ENCODE data around the gene CSK. TPM values are rescaled to one million over a fixed set of nuclear protein-coding genes. Genes with fewer than 3 reads are reported as not detected.
A peak's percentile ranks its signal among the peaks of the same experiment; 100 is the strongest.

Gene CSK
- total RNA-seq, 1 donor from 2014 or later = 557 TPM

DNA sequence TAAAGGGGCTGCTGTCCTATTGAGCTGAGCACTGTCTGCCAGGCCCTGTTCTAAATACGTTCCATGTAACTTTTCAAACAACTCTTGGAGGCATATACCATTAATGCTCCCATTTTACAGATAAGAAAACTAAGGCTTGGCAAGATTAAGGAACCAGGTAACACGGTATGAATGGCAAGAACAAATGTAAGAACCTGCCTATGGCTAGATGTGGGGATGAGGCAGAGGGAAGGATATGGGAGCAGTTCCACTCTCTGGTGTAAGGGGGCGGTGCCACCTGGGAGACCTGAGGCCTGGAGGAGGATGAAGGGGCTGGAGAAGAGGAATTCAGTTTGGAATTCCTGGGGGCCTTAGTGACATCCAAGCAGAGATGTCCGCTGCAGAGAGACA lies 27.0 kb downstream of the CSK start:
- Mint-ChIP-seq H3K36me3 (ENCODE audit: low read depth) (peaks cover 13% of the 10 kb centered on the region), H3K27ac (peak overlapping the region; percentile 73), H3K27me3 (no peaks in the 10 kb centered on the region), H3K4me1 (peaks cover 29% of the 10 kb centered on the region), H3K9me3 (no peaks in the 10 kb centered on the region), H3K4me3 (no peak overlapping the region)
- ATAC-seq (ENCODE audit: low read depth) = peak; percentile 11
- no peak for DNase-seq
- intact Hi-C loops (cut with micrococcal nuclease) = no loop called here
- TF ChIP-seq, protein P1, sequence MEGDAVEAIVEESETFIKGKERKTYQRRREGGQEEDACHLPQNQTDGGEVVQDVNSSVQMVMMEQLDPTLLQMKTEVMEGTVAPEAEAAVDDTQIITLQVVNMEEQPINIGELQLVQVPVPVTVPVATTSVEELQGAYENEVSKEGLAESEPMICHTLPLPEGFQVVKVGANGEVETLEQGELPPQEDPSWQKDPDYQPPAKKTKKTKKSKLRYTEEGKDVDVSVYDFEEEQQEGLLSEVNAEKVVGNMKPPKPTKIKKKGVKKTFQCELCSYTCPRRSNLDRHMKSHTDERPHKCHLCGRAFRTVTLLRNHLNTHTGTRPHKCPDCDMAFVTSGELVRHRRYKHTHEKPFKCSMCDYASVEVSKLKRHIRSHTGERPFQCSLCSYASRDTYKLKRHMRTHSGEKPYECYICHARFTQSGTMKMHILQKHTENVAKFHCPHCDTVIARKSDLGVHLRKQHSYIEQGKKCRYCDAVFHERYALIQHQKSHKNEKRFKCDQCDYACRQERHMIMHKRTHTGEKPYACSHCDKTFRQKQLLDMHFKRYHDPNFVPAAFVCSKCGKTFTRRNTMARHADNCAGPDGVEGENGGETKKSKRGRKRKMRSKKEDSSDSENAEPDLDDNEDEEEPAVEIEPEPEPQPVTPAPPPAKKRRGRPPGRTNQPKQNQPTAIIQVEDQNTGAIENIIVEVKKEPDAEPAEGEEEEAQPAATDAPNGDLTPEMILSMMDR (IDR thresholded peaks at IDR 0.05) = no peak
- ChIA-PET POLR2A (interaction anchor here (32.5 kb wide), 1 partner anchor 29 kb away, joined by 2569 read pairs; the partner anchor contains the start of gene CSK), CTCF (interaction anchor here (0.6 to 26.2 kb wide), 2 partner anchors 9 to 32 kb away, joined by 3 to 1146 read pairs; partner anchors contain the start of gene CSK)

DNA sequence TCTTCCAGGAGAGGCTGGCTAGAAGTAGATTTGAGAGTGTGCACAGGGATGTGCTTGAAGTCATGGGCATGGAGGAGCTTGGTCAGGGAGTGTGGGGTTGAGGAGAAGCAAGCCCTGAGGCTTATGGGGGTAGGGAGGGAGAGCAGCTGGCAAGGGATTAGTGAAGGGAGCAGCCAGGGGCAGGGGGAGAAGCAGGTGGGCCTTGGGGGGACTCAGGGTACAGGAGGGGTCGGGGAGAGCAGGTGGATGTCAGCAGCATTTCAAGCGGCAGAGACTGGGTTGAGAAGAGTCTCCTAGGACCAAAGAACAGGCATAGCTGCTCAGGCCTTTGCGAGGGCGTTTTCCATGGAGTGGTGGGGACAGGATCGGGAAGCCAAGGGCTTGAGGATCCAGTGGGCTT lies 27.4 kb downstream of the CSK start:
- Mint-ChIP-seq H3K4me3 (no peak overlapping the region), H3K36me3 (ENCODE audit: low read depth) (peaks cover 8% of the 10 kb centered on the region), H3K9me3 (no peaks in the 10 kb centered on the region), H3K27ac (peak overlapping the region; percentile 73), H3K27me3 (no peaks in the 10 kb centered on the region), H3K4me1 (peaks cover 29% of the 10 kb centered on the region)
- intact Hi-C loops (cut with micrococcal nuclease) = no loop called here
- TF ChIP-seq, protein P1 (IDR thresholded peaks at IDR 0.05) = no peak
- peak; percentile 6 for ATAC-seq (ENCODE audit: low read depth)
- ChIA-PET POLR2A (interaction anchor here (0.5 to 32.5 kb wide), 4 partner anchors 30 to 568 kb away, joined by 3 to 2569 read pairs (median 4); partner anchors contain the start of gene CSK), CTCF (interaction anchor here (0.6 to 26.2 kb wide), 2 partner anchors 9 to 33 kb away, joined by 3 to 1146 read pairs; partner anchors contain the start of gene CSK)
- no peak for DNase-seq

DNA sequence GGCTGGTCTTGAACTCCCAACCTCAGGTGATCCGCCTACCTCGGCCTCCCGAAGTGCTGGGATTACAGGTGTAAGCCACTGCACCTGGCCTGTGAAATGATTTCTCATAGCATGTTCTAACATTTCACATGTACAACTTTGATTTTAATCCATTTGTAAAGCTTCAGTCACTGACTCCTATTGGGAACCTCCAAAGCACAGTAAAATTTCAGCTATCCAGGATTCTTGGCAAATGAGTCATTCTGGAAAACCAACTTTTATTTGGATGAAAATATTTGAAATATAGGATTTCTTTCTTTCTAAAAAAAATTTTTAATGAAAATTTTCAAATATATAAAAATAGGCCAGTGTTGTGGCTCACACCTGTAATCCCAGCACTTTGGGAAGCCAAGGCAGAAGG lies 28.1 kb downstream of the CSK start:
- ChIA-PET CTCF (interaction anchor here (1.5 to 26.2 kb wide), 2 partner anchors 11 to 33 kb away, joined by 5 to 1146 read pairs; partner anchors contain the start of gene CSK), POLR2A (interaction anchor here (0.6 to 0.8 kb wide), 5 partner anchors 13 to 60 kb away, joined by 3 to 6 read pairs (median 6); no protein-coding TSS in a partner anchor)
- H3K27me3 Mint-ChIP-seq = no peaks in the 10 kb centered on the region
- peaks cover 3% of the 10 kb centered on the region for H3K36me3 Mint-ChIP-seq (ENCODE audit: low read depth)
- H3K9me3 Mint-ChIP-seq = no peaks in the 10 kb centered on the region
- no peak overlapping the region for H3K4me3 Mint-ChIP-seq
- DNase-seq (no peak), ATAC-seq (ENCODE audit: low read depth) (no peak)
- intact Hi-C loops (cut with micrococcal nuclease) = no loop called here
- H3K4me1 Mint-ChIP-seq = peaks cover 26% of the 10 kb centered on the region
- no peak overlapping the region for H3K27ac Mint-ChIP-seq
- TF ChIP-seq, protein P1 (IDR thresholded peaks at IDR 0.05) = no peak

DNA sequence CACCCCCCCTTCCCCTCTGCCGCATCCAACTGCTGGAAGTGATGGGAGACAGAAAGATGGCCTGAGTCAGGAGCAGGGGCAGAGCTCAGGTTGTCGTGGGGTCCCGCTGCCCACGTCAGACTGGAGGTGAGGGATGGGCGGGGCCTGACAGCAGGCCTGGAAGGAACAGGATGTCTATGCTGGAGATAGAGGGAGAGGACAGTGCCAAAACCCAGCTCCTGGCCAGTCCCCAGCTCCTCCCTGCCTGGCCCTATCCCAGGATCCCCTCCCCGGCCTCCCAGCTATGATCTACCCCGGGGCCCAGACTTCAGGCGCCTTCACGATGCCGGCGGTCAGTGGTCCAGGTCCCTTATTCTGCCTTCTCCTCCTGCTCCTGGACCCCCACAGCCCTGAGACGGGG lies 30.7 kb downstream of the CSK start, which contains the start of gene LMAN1L:
Gene LMAN1L (plus strand): TSS at position 303 of the 400 bp plus-strand sequence. CDS start 20 bp downstream, at position 323.
- Mint-ChIP-seq H3K9me3 (no peaks in the 10 kb centered on the region), H3K27me3 (no peaks in the 10 kb centered on the region), H3K4me3 (no peak within 1 kb of the TSS), H3K36me3 (ENCODE audit: low read depth) (no peaks in the 10 kb centered on the region), H3K27ac (no peak within 1 kb of the TSS), H3K4me1 (peaks cover 24% of the 10 kb centered on the region)
- intact Hi-C loops (cut with micrococcal nuclease) = no loop called here
- POLR2A ChIA-PET = no interaction called here
- DNase-seq (no peak), ATAC-seq (ENCODE audit: low read depth) (no peak)
- CTCF ChIA-PET = no interaction called here
- TF ChIP-seq, protein P1 (IDR thresholded peaks at IDR 0.05) = no peak

DNA sequence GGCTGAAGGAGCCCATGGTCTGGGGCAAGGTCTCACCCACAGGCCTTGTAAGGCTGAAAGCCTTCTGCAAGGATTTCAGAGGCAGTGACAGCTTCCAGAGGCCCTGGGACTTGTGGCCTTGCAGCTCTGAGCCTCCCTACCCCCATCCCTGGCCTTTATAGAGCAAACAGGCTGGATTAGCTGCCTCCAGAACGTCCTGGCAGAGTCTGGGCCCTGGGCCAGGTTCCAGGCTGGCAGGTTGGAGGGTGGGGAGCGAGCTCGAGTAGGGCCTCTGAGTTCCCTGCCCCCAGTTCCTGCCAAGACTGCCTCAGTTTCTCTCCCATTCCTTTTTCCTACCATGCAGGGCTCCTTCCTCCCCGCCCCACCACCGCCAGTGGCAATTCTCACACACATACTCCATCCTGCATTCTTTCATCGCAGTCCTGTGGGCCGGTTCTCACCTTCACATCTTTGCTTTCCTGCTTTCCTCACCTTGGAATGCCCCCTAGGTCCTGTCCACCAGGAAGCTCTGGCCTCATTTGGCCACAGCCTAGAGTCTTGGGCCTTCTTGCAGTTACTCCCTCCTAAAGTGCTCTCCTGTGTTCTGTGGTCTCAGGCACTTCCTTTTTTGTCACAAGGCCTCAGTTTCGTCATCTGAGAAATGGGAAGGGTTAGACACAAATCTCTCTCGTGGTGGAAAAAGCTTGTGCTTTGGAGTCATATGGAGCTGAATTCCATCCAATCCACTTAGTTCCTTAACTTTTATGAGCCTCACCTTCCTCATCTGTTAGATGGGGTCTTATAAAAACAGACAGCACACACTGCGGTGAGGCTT lies 33.4 kb downstream of the CSK start:
- Mint-ChIP-seq H3K27me3 (no peaks in the 10 kb centered on the region), H3K4me1 (peaks cover 25% of the 10 kb centered on the region), H3K36me3 (ENCODE audit: low read depth) (no peaks in the 10 kb centered on the region), H3K9me3 (no peaks in the 10 kb centered on the region), H3K4me3 (no peak overlapping the region), H3K27ac (no peak overlapping the region)
- TF ChIP-seq, protein P1 (IDR thresholded peaks at IDR 0.05) = no peak
- ATAC-seq (ENCODE audit: low read depth) = no peak
- intact Hi-C loops (cut with micrococcal nuclease) = no loop called here
- CTCF ChIA-PET = no interaction called here
- no peak for DNase-seq
- POLR2A ChIA-PET = interaction anchor here (1.0 kb wide), 1 partner anchor 11 kb away, joined by 3 read pairs; the partner anchor contains the start of gene CPLX3
